PC-9 (cell line): ENCODE results near the gene NRG2. TPM values are rescaled to one million over a fixed set of nuclear protein-coding genes. Genes with fewer than 3 reads are reported as not detected.

ENCODE experiments used
- Bru-seq: library from RNA; stranded (reverse); fragments of 400-500 nt; gene quantifications from one replicate; lab custom pipeline; 2021; lab: Mats Ljungman, UMichigan
- BruChase-seq, 2 experiments: library from RNA; stranded (reverse); fragments of 400-500 nt; gene quantifications; one replicate each; lab custom pipeline; 2021; lab: Mats Ljungman, UMichigan
- BruUV-seq: library from RNA; stranded (reverse); fragments of 400-500 nt; replicated peaks from 2 replicates; lab custom pipeline; 2021; lab: Mats Ljungman, UMichigan
- CTCF ChIA-PET: fragments of 300-600 bp; sonication (Branson Sonifier 250); formaldehyde crosslinking; loops from one replicate; lab custom pipeline; 2022; ENCODE audit warnings: antibody characterized with exemption; lab: Charles Lee
- POLR2A ChIA-PET: fragments of 300-600 bp; sonication (Branson Sonifier 250); formaldehyde crosslinking; loops from one replicate; lab custom pipeline; 2022; ENCODE audit warnings: antibody characterized with exemption; ENCODE audit not compliant: unreplicated experiment; lab: Charles Lee
- DNase-seq, 2 experiments: peaks; one replicate each; pipeline versions ENCODE4 v3.0.0 to v3.0.0-alpha.2; 2015 to 2022; ENCODE audit warnings: mixed read lengths in 1 of 2
- H2AFZ ChIP-seq: fragments of 200-600 bp; sonication (generic); 2 replicates; pipeline ENCODE4 v1.8.1; 2017; ENCODE audit warnings: antibody characterized with exemption
- H3F3A ChIP-seq: fragments of 200-600 bp; sonication (generic); 2 replicates; pipeline ENCODE4 v1.8.1; 2017; ENCODE audit warnings: antibody characterized with exemption, mild to moderate bottlenecking, low read depth; ENCODE audit not compliant: insufficient read depth
- H3K27ac ChIP-seq: fragments of 200-600 bp; sonication (generic); 2 replicates; pipeline ENCODE4 v1.6.1; 2016; ENCODE audit warnings: mixed run types
- H3K27me3 ChIP-seq: fragments of 200-600 bp; sonication (generic); 2 replicates; pipeline ENCODE4 v1.6.1; 2016; ENCODE audit warnings: low read depth, mixed run types; ENCODE audit not compliant: insufficient read depth
- H3K36me3 ChIP-seq: fragments of 200-600 bp; sonication (generic); 2 replicates; pipeline ENCODE4 v1.6.1; 2016; ENCODE audit warnings: low read depth, mixed run types
- H3K4me1 ChIP-seq: fragments of 200-600 bp; sonication (generic); replicated peaks from 2 replicates; pipeline ENCODE4 v1.6.1; 2016; ENCODE audit warnings: mixed run types; ENCODE audit not compliant: insufficient read depth
- H3K4me2 ChIP-seq: fragments of 200-600 bp; sonication (generic); 2 replicates; pipeline ENCODE4 v1.6.1; 2017; ENCODE audit warnings: mixed run types
- H3K4me3 ChIP-seq: fragments of 200-600 bp; sonication (generic); 2 replicates; pipeline ENCODE4 v1.6.1; 2016; ENCODE audit warnings: mixed run types
- H3K79me2 ChIP-seq: fragments of 200-600 bp; sonication (generic); 2 replicates; pipeline ENCODE4 v1.6.1; 2017; ENCODE audit warnings: low read depth, mixed run types
- H3K9me2 ChIP-seq: fragments of 200-600 bp; sonication (generic); 2 replicates; pipeline ENCODE4 v1.8.1; 2017; ENCODE audit warnings: mild to moderate bottlenecking; ENCODE audit not compliant: insufficient read depth
- H3K9me3 ChIP-seq: fragments of 200-600 bp; sonication (generic); 2 replicates; pipeline ENCODE4 v1.8.1; 2016; ENCODE audit warnings: low read depth; ENCODE audit not compliant: insufficient read depth
- H4K20me1 ChIP-seq: fragments of 200-600 bp; sonication (generic); 2 replicates; pipeline ENCODE4 v1.8.1; 2017; ENCODE audit not compliant: insufficient read depth
- EZH2 ChIP-seq: fragments of 200-600 bp; sonication (generic); IDR thresholded peaks from 2 replicates; pipeline ENCODE4 v1.8.0; 2017; ENCODE audit warnings: antibody characterized with exemption, low read depth
- intact Hi-C: fragments of 100-400 bp; cut with micrococcal nuclease; formaldehyde crosslinking; loops from one replicate; pipeline ENCODE4 v1.10.0; 2022; ENCODE audit not compliant: unreplicated experiment
- long read RNA-seq: library from polyadenylated mRNA; stranded (forward); transcript quantifications from one replicate; pipeline ENCODE4 v2.0.0, GENCODE V29; 2022
- total RNA-seq: library from RNA; stranded (reverse); gene quantifications from 2 replicates; pipeline ENCODE4 v1.2.3, GENCODE V29; 2021
- TF ChIP-seq, protein P1 (sequence below): fragments of 200-600 bp; sonication (generic); conservative IDR thresholded peaks from 2 replicates; pipeline ENCODE4 v1.6.1; 2017; ENCODE audit warnings: mixed run types, antibody characterized with exemption, mild to moderate bottlenecking, moderate library complexity

Gene NRG2
- total RNA-seq: not detected in 2 replicates
- Bru-seq, nascent RNA: percentile 5 among the genes with signal in this experiment
- BruChase-seq, experiment 1, labeled RNA remaining after a 2-hour chase: percentile 7 among the genes with signal in this experiment
- BruChase-seq, experiment 2, labeled RNA remaining after a 6-hour chase: percentile 7 among the genes with signal in this experiment
- long read RNA-seq: 0 reads

DNA sequence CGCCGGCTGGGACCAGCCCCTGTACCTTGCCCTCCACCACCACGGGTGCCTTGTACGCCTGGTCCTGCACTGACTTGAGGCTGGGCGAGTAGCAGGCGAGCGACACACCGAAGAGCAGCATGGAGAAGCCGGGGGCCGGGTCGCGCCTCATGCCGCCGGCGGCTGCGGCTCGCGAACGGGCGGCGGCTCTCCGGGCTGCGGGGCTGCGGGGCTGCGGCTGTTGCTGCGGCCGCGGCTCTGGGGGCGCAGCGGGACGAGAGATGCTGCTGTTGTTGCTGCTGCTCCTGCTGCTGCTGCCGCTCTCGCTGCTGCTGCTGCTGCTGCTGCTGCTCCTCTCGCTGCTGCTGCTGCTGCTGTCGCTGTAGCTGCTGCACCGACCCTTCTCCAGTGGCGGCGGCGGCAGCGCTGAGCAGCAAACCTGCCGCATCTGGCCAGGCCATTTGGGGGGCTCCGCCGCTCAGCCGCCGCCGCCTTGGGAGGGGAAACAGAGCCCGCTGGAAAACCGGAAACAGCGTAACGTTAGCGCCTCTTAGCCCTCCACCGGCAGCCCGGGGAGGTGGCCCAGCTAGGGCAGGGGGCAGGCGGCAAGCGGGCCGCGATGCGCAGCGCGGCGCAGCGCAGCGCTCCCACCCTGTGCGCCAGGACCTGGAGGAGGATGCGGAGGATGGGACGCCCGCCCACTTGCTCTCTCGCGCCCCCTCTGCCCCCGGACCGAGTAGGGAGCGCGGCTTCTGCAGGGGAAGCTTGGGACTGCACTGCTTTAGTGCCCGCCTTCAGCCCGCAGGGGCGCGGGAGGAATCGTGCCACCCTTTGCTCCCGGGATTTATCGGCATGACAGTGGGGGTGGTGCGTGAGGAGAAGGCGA lies at the start of gene NRG2:
Gene NRG2 (minus strand): TSS at position 657 of the 865 bp plus-strand sequence.
- Histone ChIP-seq H3K27me3 (peaks cover 13% of the 10 kb centered on the region; the same call in 1 of the 2 replicates), H3F3A (peaks cover 26% of the 10 kb centered on the region), H3K4me3 (peak within 1 kb of the TSS; percentile 74), H3K79me2 (no peaks in the 10 kb centered on the region), H3K9me3 (no peaks in the 10 kb centered on the region), H3K36me3 (no peaks in the 10 kb centered on the region), H3K27ac (no peak within 1 kb of the TSS), H2AFZ (peak within 1 kb of the TSS; percentile 92), H3K9me2 (no peaks in the 10 kb centered on the region), H3K4me1 (peaks cover 35% of the 10 kb centered on the region), H4K20me1 (no peaks in the 10 kb centered on the region), H3K4me2 (peak within 1 kb of the TSS; percentile 90)
- ChIA-PET CTCF (interaction anchor here (0.7 kb wide), 1 partner anchor 575 kb away, joined by 4 read pairs; no protein-coding TSS in a partner anchor), POLR2A (no interaction called here)
- BruUV-seq: no TSS peak
- intact Hi-C loops: no loop called here
- DNase-seq: peak; percentile 23 to 45
- no peak for TF ChIP-seq EZH2
- TF ChIP-seq, protein P1, sequence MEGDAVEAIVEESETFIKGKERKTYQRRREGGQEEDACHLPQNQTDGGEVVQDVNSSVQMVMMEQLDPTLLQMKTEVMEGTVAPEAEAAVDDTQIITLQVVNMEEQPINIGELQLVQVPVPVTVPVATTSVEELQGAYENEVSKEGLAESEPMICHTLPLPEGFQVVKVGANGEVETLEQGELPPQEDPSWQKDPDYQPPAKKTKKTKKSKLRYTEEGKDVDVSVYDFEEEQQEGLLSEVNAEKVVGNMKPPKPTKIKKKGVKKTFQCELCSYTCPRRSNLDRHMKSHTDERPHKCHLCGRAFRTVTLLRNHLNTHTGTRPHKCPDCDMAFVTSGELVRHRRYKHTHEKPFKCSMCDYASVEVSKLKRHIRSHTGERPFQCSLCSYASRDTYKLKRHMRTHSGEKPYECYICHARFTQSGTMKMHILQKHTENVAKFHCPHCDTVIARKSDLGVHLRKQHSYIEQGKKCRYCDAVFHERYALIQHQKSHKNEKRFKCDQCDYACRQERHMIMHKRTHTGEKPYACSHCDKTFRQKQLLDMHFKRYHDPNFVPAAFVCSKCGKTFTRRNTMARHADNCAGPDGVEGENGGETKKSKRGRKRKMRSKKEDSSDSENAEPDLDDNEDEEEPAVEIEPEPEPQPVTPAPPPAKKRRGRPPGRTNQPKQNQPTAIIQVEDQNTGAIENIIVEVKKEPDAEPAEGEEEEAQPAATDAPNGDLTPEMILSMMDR: peak; percentile 45

DNA sequence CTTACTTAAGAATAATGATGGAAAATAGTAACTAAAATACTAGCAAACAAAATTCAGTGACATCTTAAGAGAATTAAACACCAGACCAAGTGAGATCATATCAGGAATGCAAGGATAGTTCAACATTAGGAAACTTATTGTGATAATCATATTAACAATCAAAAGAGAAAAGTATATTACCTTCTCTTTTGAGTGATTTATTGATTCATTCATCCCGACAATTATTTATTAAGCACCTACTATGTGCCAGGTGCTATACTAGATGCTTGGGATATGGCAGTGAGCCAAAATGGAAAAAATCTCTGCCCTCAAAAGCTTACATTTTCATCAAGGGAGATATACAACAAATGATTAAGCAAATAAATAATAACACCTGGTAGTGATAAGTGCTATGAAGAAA lies 47.2 kb upstream of the NRG2 start:
- no peak overlapping the region for H2AFZ ChIP-seq
- H3K27ac ChIP-seq: no peak overlapping the region
- H3K9me2 ChIP-seq: no peaks in the 10 kb centered on the region
- H3K4me3 ChIP-seq: no peak overlapping the region
- POLR2A ChIA-PET: no interaction called here
- peaks cover 17% of the 10 kb centered on the region; the same call in 1 of the 2 replicates for H3K27me3 ChIP-seq
- CTCF ChIA-PET: interaction anchor here (0.6 kb wide), 1 partner anchor 338 kb away, joined by 3 read pairs; no protein-coding TSS in a partner anchor
- H3K4me1 ChIP-seq: no peaks in the 10 kb centered on the region
- TF ChIP-seq, protein P1: no peak
- no peaks in the 10 kb centered on the region for H3F3A ChIP-seq
- H3K79me2 ChIP-seq: no peaks in the 10 kb centered on the region
- peaks cover 9% of the 10 kb centered on the region; the same call in 1 of the 2 replicates for H3K9me3 ChIP-seq
- no peak for DNase-seq
- BruUV-seq: no TSS peak
- H3K4me2 ChIP-seq: no peak overlapping the region
- intact Hi-C loops: no loop called here
- no peaks in the 10 kb centered on the region for H4K20me1 ChIP-seq
- H3K36me3 ChIP-seq: no peaks in the 10 kb centered on the region

DNA sequence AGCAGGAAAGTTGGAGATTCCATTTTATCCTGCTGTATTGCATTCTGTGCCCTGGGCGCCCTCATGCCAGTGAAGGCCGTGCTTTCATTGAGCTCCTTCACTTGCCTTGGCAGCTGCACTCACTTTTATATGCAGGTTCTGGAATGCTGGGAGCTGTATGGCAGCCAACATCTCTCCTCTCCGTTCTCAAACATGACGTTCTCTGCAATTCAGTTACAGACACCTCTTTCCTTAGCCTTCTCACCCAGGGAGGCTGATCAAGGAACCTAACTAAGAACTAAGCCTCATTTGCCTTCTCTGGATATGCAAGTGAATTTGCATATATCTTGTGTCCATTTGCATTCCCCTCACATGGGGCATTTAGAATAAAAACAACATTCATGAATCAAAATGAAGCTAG lies 41.4 kb upstream of the NRG2 start:
- H3K36me3 ChIP-seq: no peaks in the 10 kb centered on the region
- no peaks in the 10 kb centered on the region for H3K79me2 ChIP-seq
- H3K4me3 ChIP-seq: no peak overlapping the region
- intact Hi-C loops: loop anchor here (10.0 kb wide), 1 partner anchor 140 kb away; no protein-coding TSS in a partner anchor
- H3K27ac ChIP-seq: no peak overlapping the region
- H3K4me2 ChIP-seq: no peak overlapping the region
- H3K9me2 ChIP-seq: no peaks in the 10 kb centered on the region
- ChIA-PET POLR2A (no interaction called here), CTCF (no interaction called here)
- peaks cover 22% of the 10 kb centered on the region for H3K27me3 ChIP-seq
- H3F3A ChIP-seq: 0 out of 2 replicates have a peak, but pooled peaks cover 4% of the 10 kb centered on the region
- no peak for DNase-seq
- no peaks in the 10 kb centered on the region for H4K20me1 ChIP-seq
- no TSS peak for BruUV-seq
- no peaks in the 10 kb centered on the region for H3K4me1 ChIP-seq
- no peak overlapping the region for H2AFZ ChIP-seq
- TF ChIP-seq, protein P1: no peak
- no peak for TF ChIP-seq EZH2
- H3K9me3 ChIP-seq: no peaks in the 10 kb centered on the region
